ENCODE data around the gene PTPA. TPM values are rescaled to one million over a fixed set of nuclear protein-coding genes. Genes with fewer than 3 reads are reported as not detected.

The PTPA gene
- total RNA-seq, 5 donors from 2014 or later (not counting 1 experiment from before 2014, with no cell fraction given): 51.3 to 71.5 (median 65.5) TPM

GRCh38 chr9:129101279-129101678 is 9.9 kb upstream of the PTPA start:
- Histone ChIP-seq H3K36me3 (ENCODE audit: control insufficient read depth in 2 of 2, extremely low read depth in 1 of 2, insufficient read depth in 1 of 2, low read length in 1 of 2) (no peaks in the 10 kb centered on the region), H3K4me3 (ENCODE audit: control insufficient read depth in 1 of 2, extremely low read depth in 1 of 2, low read length in 1 of 2) (no peak overlapping the region), H3K9me3 (no peaks in the 10 kb centered on the region), H3K27ac (ENCODE audit: low read length) (no peak overlapping the region), H3K4me1 (ENCODE audit: control insufficient read depth in 1 of 2, extremely low read depth in 1 of 2, insufficient read depth in 2 of 2, low read length in 2 of 2) (no peaks in the 10 kb centered on the region), H3K27me3 (replicated peaks in 1 of 2; ENCODE audit: control insufficient read depth in 2 of 2, extremely low read depth in 1 of 2, insufficient read depth in 2 of 2, low read length in 1 of 2) (no peaks in the 10 kb centered on the region)
- H3K4me3 Mint-ChIP-seq: no peak overlapping the region
- H3K4me1 Mint-ChIP-seq: no peaks in the 10 kb centered on the region
- H3K27me3 Mint-ChIP-seq: no peaks in the 10 kb centered on the region
- no peaks in the 10 kb centered on the region for H3K9me3 Mint-ChIP-seq
- DNase-seq: no peak
- no peak overlapping the region for H3K27ac Mint-ChIP-seq
- 95% methylated on average over 6 of the region's 7 CpGs for WGBS (ENCODE audit: insufficient coverage)
- H3K36me3 Mint-ChIP-seq: peaks cover 2% of the 10 kb centered on the region
- ChIA-PET CTCF (no interaction called here), POLR2A (no interaction called here)
- ATAC-seq (replicated peaks in 1 of 4): no peak

DNA sequence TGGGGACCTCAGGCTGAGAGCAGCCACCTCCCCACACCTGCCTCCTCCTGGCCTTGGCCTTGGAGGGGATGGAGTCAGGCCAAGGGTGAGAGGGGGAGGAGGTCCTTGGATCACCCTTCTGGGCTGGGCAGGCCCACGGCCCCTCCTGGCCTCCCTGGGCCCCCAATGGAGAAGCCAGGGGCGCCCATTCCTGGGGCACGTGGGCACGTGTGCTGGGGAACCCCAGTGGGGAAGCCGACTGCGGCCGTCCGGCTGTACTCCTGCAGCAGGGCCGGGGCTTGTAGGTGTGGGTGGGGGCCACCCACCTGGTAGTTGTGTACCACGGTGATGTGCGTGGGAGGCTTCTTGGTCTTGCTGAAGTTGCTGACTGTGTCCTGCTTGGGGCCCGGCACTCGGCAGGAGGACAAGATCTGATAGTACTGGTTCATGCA is 9.1 kb upstream of the PTPA start:
- Histone ChIP-seq H3K27ac (ENCODE audit: low read length) (no peak overlapping the region), H3K9me3 (no peaks in the 10 kb centered on the region), H3K4me1 (ENCODE audit: control insufficient read depth in 1 of 2, extremely low read depth in 1 of 2, insufficient read depth in 2 of 2, low read length in 2 of 2) (no peaks in the 10 kb centered on the region), H3K36me3 (ENCODE audit: control insufficient read depth in 2 of 2, extremely low read depth in 1 of 2, insufficient read depth in 1 of 2, low read length in 1 of 2) (no peaks in the 10 kb centered on the region), H3K4me3 (ENCODE audit: control insufficient read depth in 1 of 2, extremely low read depth in 1 of 2, low read length in 1 of 2) (no peak overlapping the region), H3K27me3 (replicated peaks in 1 of 2; ENCODE audit: control insufficient read depth in 2 of 2, extremely low read depth in 1 of 2, insufficient read depth in 2 of 2, low read length in 1 of 2) (no peaks in the 10 kb centered on the region)
- Mint-ChIP-seq H3K4me3 (no peak overlapping the region), H3K36me3 (no peaks in the 10 kb centered on the region), H3K27ac (no peak overlapping the region), H3K9me3 (no peaks in the 10 kb centered on the region), H3K27me3 (no peaks in the 10 kb centered on the region), H3K4me1 (no peaks in the 10 kb centered on the region)
- WGBS (ENCODE audit: insufficient coverage): 84% methylated on average over 13 of the region's 13 CpGs
- DNase-seq (no peak), ATAC-seq (replicated peaks in 1 of 4) (no peak)
- ChIA-PET POLR2A (no interaction called here), CTCF (no interaction called here)

DNA sequence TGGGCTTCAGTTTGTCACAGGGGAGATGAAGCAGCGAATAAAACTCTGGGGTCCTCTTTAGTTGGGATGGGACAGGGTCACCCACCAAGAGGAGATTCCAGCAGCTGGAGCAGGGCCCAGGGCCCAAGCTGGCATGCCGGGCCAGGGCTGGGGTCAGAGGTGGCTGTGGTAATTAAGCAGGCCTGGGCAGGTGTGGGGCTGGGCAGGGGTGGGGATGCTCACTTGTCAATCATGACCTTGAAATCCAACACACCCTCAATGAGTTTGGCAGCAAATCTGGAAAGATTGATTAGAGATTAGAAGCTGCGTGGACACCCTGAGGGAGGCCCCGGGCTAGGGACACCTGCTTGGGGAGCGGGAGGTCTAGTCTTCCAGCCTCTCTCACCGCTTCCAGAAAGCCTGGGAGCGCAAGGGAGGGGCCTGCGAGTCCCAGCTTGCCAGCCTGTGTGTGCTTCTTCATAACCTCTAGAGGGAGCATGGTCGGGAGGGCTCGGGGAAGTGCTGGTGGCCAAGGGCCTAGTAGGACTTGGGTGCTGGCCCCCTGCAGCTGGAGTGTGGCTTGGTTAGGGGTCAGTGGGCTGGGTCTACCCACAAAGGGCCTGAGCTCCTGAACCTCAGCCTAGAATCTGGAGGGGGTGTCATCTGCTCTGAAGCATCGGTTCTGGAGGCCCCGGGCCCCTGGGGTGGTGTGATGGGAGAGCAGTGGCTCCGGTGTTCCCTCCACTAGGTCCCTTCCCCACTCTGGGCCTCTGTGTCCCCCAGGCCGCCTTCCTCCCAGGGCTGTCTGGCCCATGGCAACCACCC is 8.2 kb upstream of the PTPA start:
- peaks cover 3% of the 10 kb centered on the region for H3K36me3 Mint-ChIP-seq
- H3K9me3 ChIP-seq: no peaks in the 10 kb centered on the region
- ATAC-seq (replicated peaks in 1 of 4) (peak in 2 of 4 experiments; percentile 36 to 45), DNase-seq (peak in 1 of 35 experiments; percentile 9)
- 78% methylated on average over 9 of the region's 14 CpGs for WGBS (ENCODE audit: insufficient coverage)
- no peaks in the 10 kb centered on the region for H3K4me1 Mint-ChIP-seq
- H3K27me3 Mint-ChIP-seq: no peaks in the 10 kb centered on the region
- no peaks in the 10 kb centered on the region for H3K4me1 ChIP-seq (ENCODE audit: control insufficient read depth in 1 of 2, extremely low read depth in 1 of 2, insufficient read depth in 2 of 2, low read length in 2 of 2)
- no peaks in the 10 kb centered on the region for H3K27me3 ChIP-seq (replicated peaks in 1 of 2; ENCODE audit: control insufficient read depth in 2 of 2, extremely low read depth in 1 of 2, insufficient read depth in 2 of 2, low read length in 1 of 2)
- no peak overlapping the region for H3K4me3 Mint-ChIP-seq
- H3K36me3 ChIP-seq (ENCODE audit: control insufficient read depth in 2 of 2, extremely low read depth in 1 of 2, insufficient read depth in 1 of 2, low read length in 1 of 2): no peaks in the 10 kb centered on the region
- CTCF ChIA-PET: interaction anchor here (0.6 to 0.7 kb wide), 2 partner anchors 1346 to 1528 kb away, joined by 3 read pairs; no protein-coding TSS in a partner anchor
- no peaks in the 10 kb centered on the region for H3K9me3 Mint-ChIP-seq
- no peak overlapping the region for H3K27ac Mint-ChIP-seq
- no peak overlapping the region for H3K27ac ChIP-seq (ENCODE audit: low read length)
- POLR2A ChIA-PET: no interaction called here
- H3K4me3 ChIP-seq (ENCODE audit: control insufficient read depth in 1 of 2, extremely low read depth in 1 of 2, low read length in 1 of 2): no peak overlapping the region

DNA sequence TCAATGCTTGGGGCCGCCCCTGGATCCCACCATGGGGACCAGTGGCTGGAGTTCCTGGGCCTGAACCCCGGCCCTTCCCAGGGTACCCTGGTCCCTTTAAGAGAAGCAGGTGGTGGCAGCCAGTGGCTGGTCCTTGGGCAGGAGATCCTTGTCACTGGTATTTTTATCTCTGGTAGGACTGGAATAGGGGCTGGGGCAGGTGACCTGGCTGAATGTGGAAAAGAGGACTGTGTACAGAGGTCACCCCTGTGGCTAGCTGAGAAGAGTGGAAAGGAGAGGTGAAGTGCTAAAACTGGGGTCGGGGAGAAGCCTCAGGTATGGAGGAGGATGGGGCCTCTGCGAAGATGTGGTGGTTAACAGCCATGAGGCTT is 7.6 kb upstream of the PTPA start:
- Mint-ChIP-seq H3K27ac (peak overlapping the region in 1 of 2 donors; percentile 34), H3K4me3 (no peak overlapping the region), H3K36me3 (peaks cover 3% of the 10 kb centered on the region), H3K4me1 (peaks cover 0 to under 1% (median 0%) of the 10 kb centered on the region in 3 donors), H3K27me3 (no peaks in the 10 kb centered on the region), H3K9me3 (no peaks in the 10 kb centered on the region)
- H3K4me3 ChIP-seq (ENCODE audit: control insufficient read depth in 1 of 2, extremely low read depth in 1 of 2, low read length in 1 of 2): no peak overlapping the region
- ATAC-seq (replicated peaks in 1 of 4) (no peak), DNase-seq (no peak)
- H3K9me3 ChIP-seq: no peaks in the 10 kb centered on the region
- no peaks in the 10 kb centered on the region for H3K4me1 ChIP-seq (ENCODE audit: control insufficient read depth in 1 of 2, extremely low read depth in 1 of 2, insufficient read depth in 2 of 2, low read length in 2 of 2)
- CTCF ChIA-PET: interaction anchor here in 1 of 2 donors (0.7 kb wide), 1 partner anchor 1528 kb away, joined by 3 read pairs; no protein-coding TSS in a partner anchor
- no peak overlapping the region for H3K27ac ChIP-seq (ENCODE audit: low read length)
- 83% methylated on average over 3 of the region's 4 CpGs for whole genome bisulfite sequencing (ENCODE audit: insufficient coverage)
- no peaks in the 10 kb centered on the region for H3K36me3 ChIP-seq (ENCODE audit: control insufficient read depth in 2 of 2, extremely low read depth in 1 of 2, insufficient read depth in 1 of 2, low read length in 1 of 2)
- H3K27me3 ChIP-seq (replicated peaks in 1 of 2; ENCODE audit: control insufficient read depth in 2 of 2, extremely low read depth in 1 of 2, insufficient read depth in 2 of 2, low read length in 1 of 2): no peaks in the 10 kb centered on the region
- POLR2A ChIA-PET: no interaction called here

- Mint-ChIP-seq H3K4me1 (peaks cover 2 to 4% (median 2%) of the 10 kb centered on the region in 3 donors), H3K36me3 (peaks cover 3% of the 10 kb centered on the region), H3K27ac (no peak overlapping the region), H3K4me3 (no peak overlapping the region), H3K27me3 (no peaks in the 10 kb centered on the region), H3K9me3 (no peaks in the 10 kb centered on the region)
- Histone ChIP-seq H3K36me3 (ENCODE audit: control insufficient read depth in 2 of 2, extremely low read depth in 1 of 2, insufficient read depth in 1 of 2, low read length in 1 of 2) (no peaks in the 10 kb centered on the region), H3K9me3 (no peaks in the 10 kb centered on the region), H3K4me3 (ENCODE audit: control insufficient read depth in 1 of 2, extremely low read depth in 1 of 2, low read length in 1 of 2) (no peak overlapping the region), H3K27me3 (replicated peaks in 1 of 2; ENCODE audit: control insufficient read depth in 2 of 2, extremely low read depth in 1 of 2, insufficient read depth in 2 of 2, low read length in 1 of 2) (no peaks in the 10 kb centered on the region), H3K27ac (ENCODE audit: low read length) (no peak overlapping the region), H3K4me1 (ENCODE audit: control insufficient read depth in 1 of 2, extremely low read depth in 1 of 2, insufficient read depth in 2 of 2, low read length in 2 of 2) (peaks cover 0 to under 1% of the 10 kb centered on the region in 2 experiments)
- ATAC-seq (replicated peaks in 1 of 4) (no peak), DNase-seq (no peak)
- 89% methylated on average over 11 of the region's 11 CpGs for WGBS (ENCODE audit: insufficient coverage)
- POLR2A ChIA-PET: no interaction called here
- CTCF ChIA-PET: interaction anchor here in 1 of 2 donors (0.7 kb wide), 1 partner anchor 1529 kb away, joined by 3 read pairs; no protein-coding TSS in a partner anchor
Measured at GRCh38 chr9:129104051-129104450, 7.2 kb upstream of the PTPA start.

GRCh38 chr9:129105857-129106694 is 5.1 kb upstream of the PTPA start:
- Histone ChIP-seq H3K27ac (ENCODE audit: low read length) (no peak overlapping the region), H3K4me1 (ENCODE audit: control insufficient read depth in 1 of 2, extremely low read depth in 1 of 2, insufficient read depth in 2 of 2, low read length in 2 of 2) (peaks cover 0 to 14% of the 10 kb centered on the region in 2 experiments), H3K9me3 (no peaks in the 10 kb centered on the region), H3K4me3 (ENCODE audit: control insufficient read depth in 1 of 2, extremely low read depth in 1 of 2, low read length in 1 of 2) (no peak overlapping the region), H3K27me3 (replicated peaks in 1 of 2; ENCODE audit: control insufficient read depth in 2 of 2, extremely low read depth in 1 of 2, insufficient read depth in 2 of 2, low read length in 1 of 2) (no peaks in the 10 kb centered on the region), H3K36me3 (ENCODE audit: control insufficient read depth in 2 of 2, extremely low read depth in 1 of 2, insufficient read depth in 1 of 2, low read length in 1 of 2) (no peaks in the 10 kb centered on the region)
- Mint-ChIP-seq H3K4me1 (peaks cover 10 to 13% (median 10%) of the 10 kb centered on the region in 3 donors), H3K27me3 (no peaks in the 10 kb centered on the region), H3K27ac (no peak overlapping the region), H3K9me3 (no peaks in the 10 kb centered on the region), H3K36me3 (peaks cover 3% of the 10 kb centered on the region), H3K4me3 (no peak overlapping the region)
- ChIA-PET POLR2A (no interaction called here), CTCF (no interaction called here)
- 94% methylated on average over 11 of the region's 17 CpGs for WGBS (ENCODE audit: insufficient coverage)
- DNase-seq (no peak), ATAC-seq (replicated peaks in 1 of 4) (no peak)
